Astrocyte of the hippocampus (primary cell): ENCODE measurements around the gene TERB1.
A peak's percentile ranks its signal among the peaks of the same experiment; 100 is the strongest.

Experiments
- DNase-seq: peaks from one replicate; pipeline ENCODE4 v3.0.0; 2011; ENCODE audit warnings: low read depth, low spot score

Gene TERB1

GRCh38 chr16:66801320-66802105 lies at the start of gene TERB1:
TERB1 (minus strand) TSS chr16:66801584; CDS start chr16:66796798, 4,786 bp downstream.
- DNase-seq: no peak

- DNase-seq: no peak
Observed at GRCh38 chr16:66850115-66850815, 48.9 kb upstream of the TERB1 start.

- no peak for DNase-seq
Observed at GRCh38 chr16:66849549-66849948, 48.2 kb upstream of the TERB1 start.

- no peak for DNase-seq
Observed at GRCh38 chr16:66849021-66849420, 47.6 kb upstream of the TERB1 start.

- no peak for DNase-seq
Observed at GRCh38 chr16:66848172-66848571, 46.8 kb upstream of the TERB1 start.

- no peak for DNase-seq
Observed at GRCh38 chr16:66847533-66848067, 46.2 kb upstream of the TERB1 start.

GRCh38 chr16:66846831-66847230 lies 45.4 kb upstream of the TERB1 start:
- DNase-seq: no peak

- no peak for DNase-seq
Observed at GRCh38 chr16:66846266-66846665, 44.9 kb upstream of the TERB1 start.

GRCh38 chr16:66845791-66846221 lies 44.4 kb upstream of the TERB1 start:
- DNase-seq: no peak

GRCh38 chr16:66845080-66845410 lies 43.7 kb upstream of the TERB1 start:
- DNase-seq: no peak

- peak; percentile 24 for DNase-seq
Observed at GRCh38 chr16:66844342-66845079, 43.1 kb upstream of the TERB1 start, which contains the start of gene CA7. CA7 (plus strand) TSS chr16:66844414; CDS start chr16:66844488, 74 bp downstream.

GRCh38 chr16:66844009-66844341 lies 42.6 kb upstream of the TERB1 start:
- no peak for DNase-seq

GRCh38 chr16:66843191-66843590 lies 41.8 kb upstream of the TERB1 start:
- no peak for DNase-seq

- peak; percentile 26 for DNase-seq
Observed at GRCh38 chr16:66842765-66843164, 41.4 kb upstream of the TERB1 start.

- no peak for DNase-seq
Observed at GRCh38 chr16:66841366-66841765, 40.0 kb upstream of the TERB1 start.

- no peak for DNase-seq
Observed at GRCh38 chr16:66840883-66841282, 39.5 kb upstream of the TERB1 start.

GRCh38 chr16:66834746-66835145 lies 33.4 kb upstream of the TERB1 start:
- no peak for DNase-seq

- no peak for DNase-seq
Observed at GRCh38 chr16:66832661-66833305, 31.4 kb upstream of the TERB1 start.

- no peak for DNase-seq
Observed at GRCh38 chr16:66832190-66832589, 30.8 kb upstream of the TERB1 start.

- peak; percentile 98 for DNase-seq
Observed at GRCh38 chr16:66830422-66831404, 29.3 kb upstream of the TERB1 start, which contains the start of gene NAE1. NAE1 (minus strand) TSS chr16:66830976; CDS start chr16:66830899, 77 bp downstream.
